ENCODE data around the gene ASB2.

DNA sequence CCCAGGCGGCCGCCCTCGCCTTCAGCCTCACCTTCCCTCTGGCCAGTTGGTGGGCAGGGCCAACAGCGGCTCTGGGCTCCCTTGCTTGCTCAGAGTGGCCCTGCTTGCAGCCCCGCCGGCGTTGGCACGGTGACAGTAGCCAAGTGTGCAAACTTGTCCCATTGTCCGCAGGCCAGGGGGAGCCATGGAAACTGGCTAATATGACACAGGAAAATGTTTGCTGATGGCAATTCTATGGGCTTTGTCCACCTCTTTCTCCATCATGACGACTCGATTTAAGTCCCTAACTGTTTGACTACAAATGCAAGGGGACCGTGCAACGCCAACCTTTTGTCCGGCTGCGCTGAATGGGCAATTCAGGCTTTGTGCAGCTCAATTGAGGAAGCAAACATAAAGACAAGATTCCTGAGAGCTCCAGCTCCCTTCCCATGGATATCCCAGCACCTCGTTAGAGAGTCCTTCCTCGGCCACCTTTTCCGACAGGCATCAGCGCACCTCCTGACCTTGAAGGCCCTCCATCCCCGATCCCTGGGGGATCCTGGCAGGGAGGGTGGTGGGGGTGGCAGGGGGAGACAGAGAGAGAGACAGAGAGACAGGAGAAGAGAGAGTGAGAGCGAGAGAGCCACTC, 50.0 kb downstream of the ASB2 start:
- TF ChIP-seq, protein P1, sequence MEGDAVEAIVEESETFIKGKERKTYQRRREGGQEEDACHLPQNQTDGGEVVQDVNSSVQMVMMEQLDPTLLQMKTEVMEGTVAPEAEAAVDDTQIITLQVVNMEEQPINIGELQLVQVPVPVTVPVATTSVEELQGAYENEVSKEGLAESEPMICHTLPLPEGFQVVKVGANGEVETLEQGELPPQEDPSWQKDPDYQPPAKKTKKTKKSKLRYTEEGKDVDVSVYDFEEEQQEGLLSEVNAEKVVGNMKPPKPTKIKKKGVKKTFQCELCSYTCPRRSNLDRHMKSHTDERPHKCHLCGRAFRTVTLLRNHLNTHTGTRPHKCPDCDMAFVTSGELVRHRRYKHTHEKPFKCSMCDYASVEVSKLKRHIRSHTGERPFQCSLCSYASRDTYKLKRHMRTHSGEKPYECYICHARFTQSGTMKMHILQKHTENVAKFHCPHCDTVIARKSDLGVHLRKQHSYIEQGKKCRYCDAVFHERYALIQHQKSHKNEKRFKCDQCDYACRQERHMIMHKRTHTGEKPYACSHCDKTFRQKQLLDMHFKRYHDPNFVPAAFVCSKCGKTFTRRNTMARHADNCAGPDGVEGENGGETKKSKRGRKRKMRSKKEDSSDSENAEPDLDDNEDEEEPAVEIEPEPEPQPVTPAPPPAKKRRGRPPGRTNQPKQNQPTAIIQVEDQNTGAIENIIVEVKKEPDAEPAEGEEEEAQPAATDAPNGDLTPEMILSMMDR (conservative IDR thresholded peaks at IDR 0.05; ENCODE audit: low read depth, low read length) = no peak
- TF ChIP-seq FOS (IDR thresholded peaks at IDR 0.05; ENCODE audit: low read depth, low read length) (no peak), CEBPB (IDR thresholded peaks at IDR 0.05; ENCODE audit: low read depth, low read length) (no peak), MAFK (IDR thresholded peaks at IDR 0.05; ENCODE audit: low read depth, low read length) (no peak), POLR2A (IDR thresholded peaks at IDR 0.05; ENCODE audit: low read depth, low read length) (no peak), MAZ (IDR thresholded peaks at IDR 0.05; ENCODE audit: borderline replicate concordance, low read depth, low read length) (no peak)
- TF ChIP-seq, protein P2, sequence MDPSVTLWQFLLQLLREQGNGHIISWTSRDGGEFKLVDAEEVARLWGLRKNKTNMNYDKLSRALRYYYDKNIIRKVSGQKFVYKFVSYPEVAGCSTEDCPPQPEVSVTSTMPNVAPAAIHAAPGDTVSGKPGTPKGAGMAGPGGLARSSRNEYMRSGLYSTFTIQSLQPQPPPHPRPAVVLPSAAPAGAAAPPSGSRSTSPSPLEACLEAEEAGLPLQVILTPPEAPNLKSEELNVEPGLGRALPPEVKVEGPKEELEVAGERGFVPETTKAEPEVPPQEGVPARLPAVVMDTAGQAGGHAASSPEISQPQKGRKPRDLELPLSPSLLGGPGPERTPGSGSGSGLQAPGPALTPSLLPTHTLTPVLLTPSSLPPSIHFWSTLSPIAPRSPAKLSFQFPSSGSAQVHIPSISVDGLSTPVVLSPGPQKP (IDR thresholded peaks at IDR 0.05; ENCODE audit: borderline replicate concordance, low read depth, low read length) = no peak
- TF ChIP-seq, protein P3, sequence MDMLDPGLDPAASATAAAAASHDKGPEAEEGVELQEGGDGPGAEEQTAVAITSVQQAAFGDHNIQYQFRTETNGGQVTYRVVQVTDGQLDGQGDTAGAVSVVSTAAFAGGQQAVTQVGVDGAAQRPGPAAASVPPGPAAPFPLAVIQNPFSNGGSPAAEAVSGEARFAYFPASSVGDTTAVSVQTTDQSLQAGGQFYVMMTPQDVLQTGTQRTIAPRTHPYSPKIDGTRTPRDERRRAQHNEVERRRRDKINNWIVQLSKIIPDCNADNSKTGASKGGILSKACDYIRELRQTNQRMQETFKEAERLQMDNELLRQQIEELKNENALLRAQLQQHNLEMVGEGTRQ (IDR thresholded peaks at IDR 0.05; ENCODE audit: low read depth, low read length) = no peak

Data from IMR-90 (cell line).